ENCODE results near the gene CD72. TPM values are rescaled to one million over a fixed set of nuclear protein-coding genes. Genes with fewer than 3 reads are reported as not detected.
"Not testable (repeated sequence)": the region's sequence is repeated elsewhere in the genome, so short reads cannot be mapped to it uniquely, and the experiment has no call there.

CD72 gene
- total RNA-seq, 1 experiment from 2014 or later = 0.95 TPM

DNA sequence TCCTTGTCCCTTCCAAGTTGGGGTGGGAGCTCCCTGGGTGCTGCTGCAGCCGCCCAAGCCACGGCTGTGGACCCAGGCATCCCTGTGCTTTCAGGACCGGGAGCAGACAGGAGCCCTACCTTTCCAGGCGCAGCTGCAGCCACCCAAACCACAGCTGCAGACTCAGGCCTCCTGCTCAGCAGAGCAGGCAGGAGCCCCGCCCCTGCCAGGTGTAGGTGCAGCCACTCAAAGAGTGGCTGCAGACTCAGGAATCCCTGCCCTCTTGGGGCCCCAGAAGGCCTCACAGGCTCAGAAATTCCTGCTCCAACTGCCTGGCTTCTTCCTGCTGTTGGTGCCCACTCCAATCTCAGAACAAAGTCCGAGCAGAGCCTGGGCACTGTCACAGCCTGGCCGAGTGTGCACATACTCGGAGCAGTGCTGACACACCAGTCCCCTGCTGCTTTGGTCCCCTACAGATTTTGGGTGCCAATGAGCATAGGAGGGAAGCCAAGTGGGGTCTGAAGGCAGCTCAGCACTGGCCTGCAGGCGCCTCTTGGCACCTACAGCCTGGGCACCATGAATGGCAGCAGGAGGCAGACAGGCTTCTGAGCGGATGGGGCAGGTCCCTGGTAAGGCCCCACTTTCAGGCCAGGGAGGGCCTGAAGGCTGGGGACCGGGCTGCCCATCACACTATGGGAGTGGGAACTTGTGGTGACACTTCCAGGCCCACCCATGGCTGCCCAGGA lies 19.2 kb downstream of the CD72 start:
- no peaks in the 10 kb centered on the region for H3K27me3 Mint-ChIP-seq (ENCODE audit: insufficient read depth, unreplicated experiment)
- H3K4me1 Mint-ChIP-seq (ENCODE audit: low read depth, unreplicated experiment) = peaks cover 15% of the 10 kb centered on the region
- H3K4me3 Mint-ChIP-seq (ENCODE audit: unreplicated experiment) = no peak overlapping the region
- TF ChIP-seq, protein P1, sequence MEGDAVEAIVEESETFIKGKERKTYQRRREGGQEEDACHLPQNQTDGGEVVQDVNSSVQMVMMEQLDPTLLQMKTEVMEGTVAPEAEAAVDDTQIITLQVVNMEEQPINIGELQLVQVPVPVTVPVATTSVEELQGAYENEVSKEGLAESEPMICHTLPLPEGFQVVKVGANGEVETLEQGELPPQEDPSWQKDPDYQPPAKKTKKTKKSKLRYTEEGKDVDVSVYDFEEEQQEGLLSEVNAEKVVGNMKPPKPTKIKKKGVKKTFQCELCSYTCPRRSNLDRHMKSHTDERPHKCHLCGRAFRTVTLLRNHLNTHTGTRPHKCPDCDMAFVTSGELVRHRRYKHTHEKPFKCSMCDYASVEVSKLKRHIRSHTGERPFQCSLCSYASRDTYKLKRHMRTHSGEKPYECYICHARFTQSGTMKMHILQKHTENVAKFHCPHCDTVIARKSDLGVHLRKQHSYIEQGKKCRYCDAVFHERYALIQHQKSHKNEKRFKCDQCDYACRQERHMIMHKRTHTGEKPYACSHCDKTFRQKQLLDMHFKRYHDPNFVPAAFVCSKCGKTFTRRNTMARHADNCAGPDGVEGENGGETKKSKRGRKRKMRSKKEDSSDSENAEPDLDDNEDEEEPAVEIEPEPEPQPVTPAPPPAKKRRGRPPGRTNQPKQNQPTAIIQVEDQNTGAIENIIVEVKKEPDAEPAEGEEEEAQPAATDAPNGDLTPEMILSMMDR (IDR thresholded peaks at IDR 0.05; ENCODE audit: insufficient read depth in 1 of 2, low read depth in 1 of 2, low read length in 1 of 2, severe bottlenecking in 1 of 2, unreplicated experiment in 1 of 2) = no peak
- no peak overlapping the region for H3K4me3 ChIP-seq (ENCODE audit: low read depth, low read length)
- no peaks in the 10 kb centered on the region for H3K36me3 ChIP-seq (ENCODE audit: control insufficient read depth, insufficient read depth, low read length)
- H3K36me3 Mint-ChIP-seq (ENCODE audit: insufficient read depth, unreplicated experiment) = peaks cover 5% of the 10 kb centered on the region
- peak; percentile 58 to 65 for DNase-seq
- intact Hi-C loops (cut with micrococcal nuclease; ENCODE audit: unreplicated experiment) = no loop called here
- H3K4me1 ChIP-seq = peaks cover 18% of the 10 kb centered on the region
- CTCF ChIA-PET = interaction anchor here (0.7 to 1.6 kb wide), 5 partner anchors 12 to 109 kb away, joined by 3 to 5 read pairs (median 4); partner anchors contain the start of gene RUSC2
- no peaks in the 10 kb centered on the region for H3K9me3 ChIP-seq
- no peak overlapping the region for H3K27ac Mint-ChIP-seq (ENCODE audit: unreplicated experiment)
- no TSS peak for BruUV-seq (replicated peaks)
- POLR2A ChIA-PET = no interaction called here
- no peaks in the 10 kb centered on the region for H3K27me3 ChIP-seq (replicated peaks; ENCODE audit: control insufficient read depth, insufficient read depth, low read length)
- H3K9me3 Mint-ChIP-seq (ENCODE audit: unreplicated experiment) = no peaks in the 10 kb centered on the region

DNA sequence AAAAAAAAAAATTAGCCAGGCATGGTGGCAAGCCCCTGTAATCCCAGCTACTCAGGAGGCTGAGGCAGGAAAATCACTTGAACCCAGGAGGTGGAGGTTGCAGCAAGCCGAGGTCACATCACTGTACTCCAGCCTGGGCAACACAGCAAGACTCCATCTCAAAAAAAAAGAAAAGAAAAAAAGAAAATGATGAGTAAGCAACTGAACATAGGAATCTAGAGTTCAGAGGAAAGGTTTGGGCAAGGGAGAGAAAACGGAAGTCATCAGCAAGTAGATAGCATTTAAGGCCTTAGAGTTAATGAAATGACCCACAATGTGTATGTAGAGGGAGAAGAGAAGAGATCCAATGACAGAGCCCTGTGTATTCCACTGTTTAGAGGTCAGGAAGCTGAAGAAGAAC lies 21.3 kb downstream of the CD72 start:
- peaks cover 10% of the 10 kb centered on the region for H3K4me1 ChIP-seq
- H3K4me3 ChIP-seq (ENCODE audit: low read depth, low read length); POLR2A ChIA-PET; H3K27me3 Mint-ChIP-seq (ENCODE audit: insufficient read depth, unreplicated experiment); H3K4me1 Mint-ChIP-seq (ENCODE audit: low read depth, unreplicated experiment); H3K27ac Mint-ChIP-seq (ENCODE audit: unreplicated experiment); intact Hi-C loops (cut with micrococcal nuclease; ENCODE audit: unreplicated experiment); BruUV-seq (replicated peaks); H3K27me3 ChIP-seq (replicated peaks; ENCODE audit: control insufficient read depth, insufficient read depth, low read length); H3K36me3 ChIP-seq (ENCODE audit: control insufficient read depth, insufficient read depth, low read length); DNase-seq; H3K4me3 Mint-ChIP-seq (ENCODE audit: unreplicated experiment); H3K36me3 Mint-ChIP-seq (ENCODE audit: insufficient read depth, unreplicated experiment); H3K9me3 Mint-ChIP-seq (ENCODE audit: unreplicated experiment); H3K9me3 ChIP-seq; CTCF ChIA-PET: not testable (repeated sequence)

DNA sequence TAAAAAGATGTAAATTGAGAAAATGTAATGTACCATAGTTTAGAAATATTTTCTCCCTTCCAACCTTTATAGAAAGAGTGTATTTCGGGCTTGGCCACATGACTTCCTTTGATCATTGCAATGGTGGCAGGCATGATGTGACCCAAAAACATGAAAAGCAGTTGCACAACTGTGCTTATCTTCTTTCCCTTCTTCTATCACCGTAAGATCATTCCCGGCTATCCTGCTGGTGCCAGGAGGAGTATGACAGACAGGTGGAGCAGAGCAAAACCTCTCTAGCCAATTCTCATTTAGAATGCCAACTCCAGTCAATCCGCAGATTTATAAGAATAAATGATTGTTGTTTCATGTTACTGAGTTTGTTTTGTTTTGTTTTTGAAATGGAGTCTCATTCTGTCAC lies 23.7 kb downstream of the CD72 start:
- ChIA-PET POLR2A (no interaction called here), CTCF (no interaction called here)
- intact Hi-C loops (cut with micrococcal nuclease; ENCODE audit: unreplicated experiment) = no loop called here
- Histone ChIP-seq H3K36me3 (ENCODE audit: control insufficient read depth, insufficient read depth, low read length) (no peaks in the 10 kb centered on the region), H3K27me3 (replicated peaks; ENCODE audit: control insufficient read depth, insufficient read depth, low read length) (no peaks in the 10 kb centered on the region), H3K4me3 (ENCODE audit: low read depth, low read length) (no peak overlapping the region), H3K4me1 (peaks cover 10% of the 10 kb centered on the region), H3K9me3 (no peaks in the 10 kb centered on the region)
- BruUV-seq (replicated peaks) = no TSS peak
- DNase-seq = no peak
- Mint-ChIP-seq H3K4me1 (ENCODE audit: low read depth, unreplicated experiment) (no peaks in the 10 kb centered on the region), H3K36me3 (ENCODE audit: insufficient read depth, unreplicated experiment) (no peaks in the 10 kb centered on the region), H3K9me3 (ENCODE audit: unreplicated experiment) (peaks cover 10% of the 10 kb centered on the region), H3K27me3 (ENCODE audit: insufficient read depth, unreplicated experiment) (no peaks in the 10 kb centered on the region), H3K4me3 (ENCODE audit: unreplicated experiment) (no peak overlapping the region), H3K27ac (ENCODE audit: unreplicated experiment) (no peak overlapping the region)
- TF ChIP-seq, protein P1 (IDR thresholded peaks at IDR 0.05; ENCODE audit: insufficient read depth in 1 of 2, low read depth in 1 of 2, low read length in 1 of 2, severe bottlenecking in 1 of 2, unreplicated experiment in 1 of 2) = no peak

Measured in Caco-2 (cell line).